CD4-positive, CD25-positive, alpha-beta regulatory T cell (primary cell): ENCODE results near the gene NOX3. TPM values are rescaled to one million over a fixed set of nuclear protein-coding genes. Genes with fewer than 3 reads are reported as not detected.
"Not testable (repeated sequence)": the region's sequence is repeated elsewhere in the genome, so short reads cannot be mapped to it uniquely, and the experiment has no call there.

Experiments used
- ATAC-seq, 2 donors: fragments of 150-1000 bp; cut with Tn5 transposase; one replicate each; pipeline ENCODE4 v1.10.0; 2021; ENCODE audit warnings: low read depth in 2 of 2, moderate number of reproducible peaks in 2 of 2, moderate library complexity in 1 of 2
- DNase-seq, 3 donors: peaks; one replicate each; pipeline versions ENCODE4 v3.0.0 to v3.0.0-alpha.2; 2012 to 2022; ENCODE audit warnings: mixed read lengths in 1 of 3
- H3K27ac ChIP-seq: one replicate; pipeline ENCODE4 v1.7.0; 2013; ENCODE audit warnings: mild to moderate bottlenecking, low read length; ENCODE audit not compliant: insufficient read depth, poor library complexity, severe bottlenecking
- H3K27me3 ChIP-seq: one replicate; pipeline ENCODE4 v1.7.0; 2013; ENCODE audit warnings: low read length; ENCODE audit not compliant: control insufficient read depth, insufficient read depth
- H3K36me3 ChIP-seq: one replicate; pipeline ENCODE4 v1.7.0; 2013; ENCODE audit warnings: mild to moderate bottlenecking, low read length, moderate library complexity; ENCODE audit not compliant: control insufficient read depth, insufficient read depth
- H3K4me1 ChIP-seq: 2 replicates; pipeline ENCODE4 v1.7.0; 2013; ENCODE audit warnings: mild to moderate bottlenecking, low read length; ENCODE audit not compliant: insufficient read depth, control insufficient read depth, poor library complexity, severe bottlenecking
- H3K4me3 ChIP-seq: one replicate; pipeline ENCODE4 v1.7.0; 2013; ENCODE audit warnings: low read depth, mild to moderate bottlenecking, low read length, moderate library complexity
- H3K9me3 ChIP-seq, 2 experiments: 1 replicate in 1 of 2; 2 replicates in 1 of 2; pipeline ENCODE4 v1.7.0; 2013; ENCODE audit warnings: low read length in 2 of 2, mild to moderate bottlenecking in 1 of 2, moderate library complexity in 1 of 2; ENCODE audit not compliant: control insufficient read depth in 2 of 2
- H3K27ac Mint-ChIP-seq, 3 donors: one replicate each; pipeline ENCODE4 v1.8.0; 2020 to 2022; ENCODE audit warnings: mild to moderate bottlenecking in 3 of 3, mixed read lengths in 3 of 3, moderate library complexity in 2 of 3
- H3K27me3 Mint-ChIP-seq: one replicate; pipeline ENCODE4 v1.8.0; 2022; ENCODE audit warnings: mild to moderate bottlenecking, mixed read lengths
- H3K36me3 Mint-ChIP-seq: one replicate; pipeline ENCODE4 v1.8.0; 2020; ENCODE audit warnings: mixed read lengths
- H3K4me1 Mint-ChIP-seq, 4 donors: one replicate each; pipeline ENCODE4 v1.8.0; 2020 to 2022; ENCODE audit warnings: mixed read lengths in 4 of 4, mild to moderate bottlenecking in 1 of 4
- H3K4me3 Mint-ChIP-seq, 4 donors: one replicate each; pipeline ENCODE4 v1.8.0; 2020 to 2022; ENCODE audit warnings: mild to moderate bottlenecking in 4 of 4, mixed read lengths in 4 of 4, moderate library complexity in 3 of 4
- H3K9me3 Mint-ChIP-seq, 7 donors: one replicate each; pipeline ENCODE4 v1.8.0; 2020 to 2022; ENCODE audit warnings: mixed read lengths in 7 of 7, mild to moderate bottlenecking in 3 of 7, moderate library complexity in 2 of 7
- polyA plus RNA-seq, 4 donors: library from polyadenylated mRNA; unstranded; fragments of 300-500 nt; fragmentation: Illumina TruSeq; gene quantifications; one replicate each; pipeline ENCODE4 v1.2.3, GENCODE V29; 2021
- total RNA-seq: library from RNA; stranded (reverse); gene quantifications from one replicate; pipeline ENCODE4 v1.2.3, GENCODE V29; 2022

NOX3 gene
- total and polyA plus RNA-seq, 5 donors from 2014 or later: not detected

DNA sequence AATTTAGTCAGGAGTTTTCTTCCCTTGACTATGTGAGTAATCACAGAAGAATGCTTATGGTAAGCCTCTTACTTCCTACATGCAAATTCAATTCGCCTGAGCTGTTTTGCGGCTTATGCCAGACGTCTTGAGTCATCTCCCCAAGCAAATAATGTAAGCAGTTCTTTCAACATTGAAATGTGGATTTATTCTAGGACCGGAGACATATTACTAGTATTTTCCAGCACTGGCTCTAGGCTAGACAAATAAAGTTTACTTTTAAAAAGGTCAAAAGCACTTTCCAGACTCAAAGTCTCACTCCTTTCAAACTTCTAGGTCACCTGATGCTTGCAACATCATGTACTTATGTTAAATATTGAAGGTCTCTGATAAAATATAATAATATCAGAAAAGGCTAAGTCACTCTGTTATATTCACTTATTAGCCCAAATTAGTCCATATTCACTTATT is 38.1 kb upstream of the NOX3 start:
- Mint-ChIP-seq H3K27ac (peak overlapping the region in 1 of 3 donors; percentile 15), H3K4me1 (peaks cover 0 to 5% (median 2%) of the 10 kb centered on the region in 4 donors), H3K9me3 (peaks cover 0 to 5% (median 0%) of the 10 kb centered on the region in 7 donors), H3K27me3 (no peaks in the 10 kb centered on the region), H3K36me3 (no peaks in the 10 kb centered on the region), H3K4me3 (no peak overlapping the region)
- H3K27me3 ChIP-seq: no peaks in the 10 kb centered on the region
- DNase-seq: peak in 1 of 3 donors; percentile 27
- H3K9me3 ChIP-seq: no peaks in the 10 kb centered on the region
- no peak overlapping the region for H3K4me3 ChIP-seq
- H3K36me3 ChIP-seq: no peaks in the 10 kb centered on the region
- no peak overlapping the region for H3K27ac ChIP-seq
- no peaks in the 10 kb centered on the region for H3K4me1 ChIP-seq
- no peak for ATAC-seq

DNA sequence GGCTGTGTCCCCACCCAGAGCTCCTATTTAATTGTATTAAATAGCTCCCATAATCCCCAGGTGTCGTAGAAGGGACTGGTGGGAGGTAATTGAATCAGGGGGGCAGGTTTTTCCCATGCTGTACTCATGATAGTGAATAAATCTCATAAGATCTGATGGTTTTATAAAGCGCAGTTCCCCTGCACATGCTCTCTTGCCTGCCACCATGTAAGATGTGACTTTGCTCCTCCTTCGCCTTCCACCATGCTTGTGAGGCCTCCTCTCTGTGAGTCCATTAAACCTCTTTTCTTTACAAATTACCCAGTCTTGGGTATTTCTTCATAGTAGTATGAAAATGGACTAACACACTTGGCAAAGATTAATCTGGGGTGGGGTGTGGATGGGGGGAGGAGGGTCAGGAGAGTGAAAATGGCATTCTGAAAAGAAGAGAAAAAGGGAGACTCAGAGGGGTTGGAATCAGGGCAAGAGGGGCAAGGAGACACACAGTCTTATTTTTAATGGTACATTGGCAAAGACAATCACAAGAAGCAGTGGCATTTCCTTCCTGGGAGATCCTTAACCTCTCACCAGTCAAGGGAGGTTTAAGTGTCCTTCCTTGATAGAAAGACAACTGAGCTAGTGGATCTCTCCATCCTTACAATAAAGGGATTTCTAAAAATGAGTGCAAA is 37.5 kb upstream of the NOX3 start:
- Histone ChIP-seq H3K9me3 (no peaks in the 10 kb centered on the region), H3K27ac (no peak overlapping the region), H3K27me3 (no peaks in the 10 kb centered on the region), H3K4me3 (no peak overlapping the region), H3K4me1 (no peaks in the 10 kb centered on the region), H3K36me3 (no peaks in the 10 kb centered on the region)
- H3K4me3 Mint-ChIP-seq: no peak overlapping the region
- H3K4me1 Mint-ChIP-seq: peaks cover 0 to 5% (median 2%) of the 10 kb centered on the region in 4 donors
- DNase-seq: no peak
- H3K27me3 Mint-ChIP-seq: no peaks in the 10 kb centered on the region
- no peak overlapping the region for H3K27ac Mint-ChIP-seq
- no peak for ATAC-seq
- no peaks in the 10 kb centered on the region for H3K36me3 Mint-ChIP-seq
- H3K9me3 Mint-ChIP-seq: peaks cover 0 to 5% (median 2%) of the 10 kb centered on the region in 7 donors

- no peaks in the 10 kb centered on the region for H3K27me3 ChIP-seq
- no peak overlapping the region for H3K4me3 ChIP-seq
- Mint-ChIP-seq H3K36me3 (no peaks in the 10 kb centered on the region), H3K4me3 (no peak overlapping the region), H3K27me3 (no peaks in the 10 kb centered on the region), H3K4me1 (peaks cover 0 to 5% (median 2%) of the 10 kb centered on the region in 4 donors), H3K27ac (peak overlapping the region in 1 of 3 donors; percentile 57), H3K9me3 (peaks cover 0 to 5% (median 2%) of the 10 kb centered on the region in 7 donors)
- ATAC-seq (no peak), DNase-seq (no peak)
- no peak overlapping the region for H3K27ac ChIP-seq
- H3K9me3 ChIP-seq: no peaks in the 10 kb centered on the region
- H3K4me1 ChIP-seq: no peaks in the 10 kb centered on the region
- H3K36me3 ChIP-seq: no peaks in the 10 kb centered on the region
Measured at GRCh38 chr6:155492061-155492735, 36.6 kb upstream of the NOX3 start.

DNA sequence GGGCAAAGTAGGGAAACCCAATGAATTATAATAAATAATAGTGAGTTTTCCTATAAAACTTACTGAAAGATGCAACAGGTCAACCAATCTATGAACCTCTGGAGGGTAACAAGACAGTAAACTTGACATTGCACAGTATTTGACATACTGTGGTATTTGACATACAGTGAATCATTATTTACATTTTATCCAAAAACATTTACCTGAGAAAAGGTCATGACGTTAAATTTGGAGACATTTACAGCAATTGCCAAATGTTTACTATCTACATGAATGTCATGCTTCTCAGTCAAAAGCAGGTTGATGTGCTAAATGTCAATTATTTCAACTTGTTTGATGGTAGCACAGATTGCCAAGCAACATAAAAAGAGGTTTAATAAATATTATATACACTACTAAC is 35.8 kb upstream of the NOX3 start:
- H3K4me1 Mint-ChIP-seq: peaks cover 0 to 5% (median 3%) of the 10 kb centered on the region in 4 donors
- no peaks in the 10 kb centered on the region for H3K27me3 ChIP-seq
- no peak overlapping the region for H3K27ac ChIP-seq
- no peak overlapping the region for H3K27ac Mint-ChIP-seq
- H3K4me3 ChIP-seq: no peak overlapping the region
- no peak for DNase-seq
- H3K27me3 Mint-ChIP-seq: no peaks in the 10 kb centered on the region
- peaks cover 0 to 5% (median 2%) of the 10 kb centered on the region in 7 donors for H3K9me3 Mint-ChIP-seq
- no peaks in the 10 kb centered on the region for H3K9me3 ChIP-seq
- no peaks in the 10 kb centered on the region for H3K36me3 ChIP-seq
- no peaks in the 10 kb centered on the region for H3K4me1 ChIP-seq
- ATAC-seq: no peak
- no peak overlapping the region for H3K4me3 Mint-ChIP-seq
- no peaks in the 10 kb centered on the region for H3K36me3 Mint-ChIP-seq

DNA sequence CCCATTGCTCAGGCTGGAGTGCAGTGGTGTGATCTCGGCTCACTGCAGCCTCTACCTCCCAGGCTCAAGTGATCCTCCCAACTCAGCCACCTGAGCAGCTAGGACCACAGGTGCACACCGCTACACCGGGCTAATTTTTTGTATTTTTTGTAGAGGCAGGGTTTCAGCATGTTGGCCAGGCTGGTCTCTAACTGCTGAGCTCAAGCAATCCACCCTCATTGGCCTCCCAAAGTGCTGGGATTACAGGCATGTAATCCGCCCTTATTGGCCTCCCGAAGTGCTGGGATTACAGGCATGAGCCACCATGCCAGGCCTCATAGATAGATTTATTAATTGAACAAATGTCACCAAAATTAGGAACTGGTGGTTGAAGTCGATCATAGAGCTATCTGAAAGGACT is 32.6 kb upstream of the NOX3 start:
- H3K36me3 Mint-ChIP-seq, H3K4me3 Mint-ChIP-seq, H3K27ac ChIP-seq, H3K9me3 Mint-ChIP-seq, H3K4me1 ChIP-seq, H3K36me3 ChIP-seq, DNase-seq, H3K27ac Mint-ChIP-seq, H3K4me3 ChIP-seq, H3K27me3 Mint-ChIP-seq, ATAC-seq, H3K4me1 Mint-ChIP-seq, H3K9me3 ChIP-seq, H3K27me3 ChIP-seq: not testable (repeated sequence)

DNA sequence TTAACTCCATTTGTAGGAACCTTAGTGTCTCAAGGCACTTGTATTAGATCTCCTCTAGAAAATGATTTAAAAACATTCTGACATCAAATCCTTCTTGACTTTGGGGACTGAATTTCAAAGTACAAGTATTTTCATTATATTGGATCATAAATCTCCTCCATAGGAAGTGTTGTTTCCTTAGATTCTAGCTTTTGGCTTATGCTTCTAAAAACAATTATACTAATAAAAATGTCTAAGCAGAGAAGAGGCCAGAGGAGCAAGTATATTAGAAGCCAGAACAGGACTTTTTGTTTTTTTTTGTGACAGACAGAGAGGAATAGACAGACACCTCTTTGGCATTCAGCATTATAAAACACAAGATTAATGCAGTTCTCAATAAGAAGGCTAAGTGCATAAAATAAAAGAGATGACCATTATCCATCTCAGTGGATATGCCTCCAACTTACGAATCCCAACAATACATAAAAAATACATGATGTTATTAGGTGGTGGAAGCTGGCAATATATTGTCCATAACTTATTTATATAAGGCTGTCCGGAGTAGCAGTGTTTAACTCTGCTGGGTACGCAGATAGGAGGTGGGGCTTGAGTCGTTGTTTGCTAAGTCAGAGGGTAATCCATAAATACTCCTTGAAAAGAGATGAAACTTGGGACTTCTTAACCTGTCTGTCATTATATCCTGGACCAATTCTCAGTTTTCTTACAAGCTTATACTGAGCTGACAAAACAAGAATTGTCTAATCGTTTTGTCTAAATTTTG is 31.9 kb upstream of the NOX3 start:
- no peaks in the 10 kb centered on the region for H3K27me3 Mint-ChIP-seq
- peaks cover 0 to 4% (median 0%) of the 10 kb centered on the region in 4 donors for H3K4me1 Mint-ChIP-seq

GRCh38 chr6:155486721-155487294 is 31.2 kb upstream of the NOX3 start:
- no peaks in the 10 kb centered on the region for H3K27me3 Mint-ChIP-seq
- ATAC-seq (no peak), DNase-seq (no peak)
- peaks cover 0 to 4% (median 0%) of the 10 kb centered on the region in 4 donors for H3K4me1 Mint-ChIP-seq
- Histone ChIP-seq H3K9me3 (no peaks in the 10 kb centered on the region), H3K36me3 (no peaks in the 10 kb centered on the region), H3K4me3 (no peak overlapping the region), H3K4me1 (no peaks in the 10 kb centered on the region), H3K27me3 (no peaks in the 10 kb centered on the region), H3K27ac (no peak overlapping the region)
- H3K4me3 Mint-ChIP-seq: no peak overlapping the region
- H3K36me3 Mint-ChIP-seq: no peaks in the 10 kb centered on the region
- H3K27ac Mint-ChIP-seq: no peak overlapping the region
- H3K9me3 Mint-ChIP-seq: peaks cover 0 to 5% (median 0%) of the 10 kb centered on the region in 7 donors

More for the DNA sequence above, 31.9 kb upstream of the NOX3 start:
- Mint-ChIP-seq H3K36me3 (no peaks in the 10 kb centered on the region), H3K27ac (no peak overlapping the region), H3K4me3 (no peak overlapping the region), H3K9me3 (peaks cover 0 to 3% (median 2%) of the 10 kb centered on the region in 7 donors)
- Histone ChIP-seq H3K27ac (no peak overlapping the region), H3K36me3 (no peaks in the 10 kb centered on the region), H3K9me3 (no peaks in the 10 kb centered on the region), H3K27me3 (no peaks in the 10 kb centered on the region), H3K4me1 (no peaks in the 10 kb centered on the region), H3K4me3 (no peak overlapping the region)
- ATAC-seq (no peak), DNase-seq (no peak)
